Measurements from ENCODE around the gene FAM120A.

GRCh38 chr9:93546356-93546755, 94.9 kb downstream of the FAM120A start:
- TF ChIP-seq CTCF (conservative IDR thresholded peaks at IDR 0.05; ENCODE audit: low read depth, low read length) (no peak), EZH2phosphoT487 (IDR thresholded peaks at IDR 0.05; ENCODE audit: borderline replicate concordance, low read length) (no peak)

Data from PC-3 (cell line).